Cardiac muscle cell (in vitro differentiated cells and primary cell): ENCODE measurements around the gene SGSH. TPM values are rescaled to one million over a fixed set of nuclear protein-coding genes. Genes with fewer than 3 reads are reported as not detected.

ENCODE experiments used
- DNase-seq, 2 donors: peaks; one replicate each; pipeline versions ENCODE4 v3.0.0 to v3.0.0-alpha.2; 2010 to 2017; ENCODE audit warnings: low read depth in 1 of 2, low spot score in 1 of 2
- H3K27ac ChIP-seq: fragments of 200-600 bp; sonication (generic); 2 replicates; pipeline ENCODE4 v1.5.1; 2016
- H3K27me3 ChIP-seq: fragments of 200-600 bp; sonication (generic); 2 replicates; pipeline ENCODE4 v1.6.0; 2016; ENCODE audit warnings: control low read depth
- H3K36me3 ChIP-seq: fragments of 200-600 bp; sonication (generic); 2 replicates; pipeline ENCODE4 v1.5.1; 2016; ENCODE audit warnings: control low read depth
- H3K4me1 ChIP-seq: fragments of 200-600 bp; sonication (generic); 2 replicates; pipeline ENCODE4 v1.8.1; 2017; ENCODE audit warnings: low read depth, mild to moderate bottlenecking, mixed run types
- H3K4me3 ChIP-seq: fragments of 200-600 bp; sonication (generic); 2 replicates; pipeline ENCODE4 v1.5.1; 2016; ENCODE audit warnings: mild to moderate bottlenecking
- H3K9me3 ChIP-seq: fragments of 200-600 bp; sonication (generic); 2 replicates; pipeline ENCODE4 v1.5.1; 2017; ENCODE audit warnings: low read depth, mild to moderate bottlenecking, control low read depth
- CTCF ChIP-seq: IDR thresholded peaks from 2 replicates; pipeline ENCODE4 v1.5.1; 2012; ENCODE audit warnings: low read depth, mild to moderate bottlenecking, low read length
- polyA plus RNA-seq: library from polyadenylated mRNA; unstranded; fragments of >200 nt; fragmentation: Nextera tagmentation; extraction: Ambion mirVana; gene quantifications from 2 replicates; pipeline ENCODE4 v1.2.1, GENCODE V29; 2016
- total RNA-seq: library from RNA; depleted of rRNA; stranded (reverse); fragments of >200 nt; gene quantifications from 2 replicates; pipeline ENCODE4 v1.2.3, GENCODE V29; 2016

The SGSH gene
- total and polyA plus RNA-seq, 2 experiments from 2014 or later = 56.6 to 63.2 TPM

- Histone ChIP-seq H3K36me3 (no peaks in the 10 kb centered on the region), H3K27ac (no peak overlapping the region), H3K27me3 (no peaks in the 10 kb centered on the region), H3K4me1 (no peaks in the 10 kb centered on the region), H3K9me3 (no peaks in the 10 kb centered on the region), H3K4me3 (no peak overlapping the region)
- peak in 1 of 2 donors; percentile 55 for DNase-seq
- TF ChIP-seq CTCF = no peak
Observed at GRCh38 chr17:80163336-80163735, 56.8 kb downstream of the SGSH start.

- Histone ChIP-seq H3K9me3 (no peaks in the 10 kb centered on the region), H3K27ac (no peak overlapping the region), H3K36me3 (no peaks in the 10 kb centered on the region), H3K4me1 (no peaks in the 10 kb centered on the region), H3K27me3 (no peaks in the 10 kb centered on the region), H3K4me3 (no peak overlapping the region)
- no peak for TF ChIP-seq CTCF
- no peak for DNase-seq
Observed at GRCh38 chr17:80160536-80160935, 59.6 kb downstream of the SGSH start.

Other genes starting within 250 kb of the SGSH start
- 30.3 and 37.5 TPM in 2 replicates for gene TBC1D16, start 184.5 kb downstream of the SGSH start, total RNA-seq
- gene TBC1D16, start 184.5 kb downstream of the SGSH start, polyA plus RNA-seq = 13.0 and 22.1 TPM in 2 replicates
- 8.0 and 11.3 TPM in 2 replicates for gene CCDC40, start 183.7 kb downstream of the SGSH start, total RNA-seq
- gene CCDC40, start 183.7 kb downstream of the SGSH start, polyA plus RNA-seq = 12.2 and 16.0 TPM in 2 replicates
- gene GAA, start 118.8 kb downstream of the SGSH start, total RNA-seq = 80.3 and 150 TPM in 2 replicates
- gene GAA, start 118.8 kb downstream of the SGSH start, polyA plus RNA-seq = 72.7 and 84.9 TPM in 2 replicates
- 124 and 131 TPM in 2 replicates for gene EIF4A3, start 73.2 kb downstream of the SGSH start, total RNA-seq
- gene EIF4A3, start 73.2 kb downstream of the SGSH start, polyA plus RNA-seq = 126 and 143 TPM in 2 replicates
- gene CARD14, start 50.3 kb downstream of the SGSH start, total RNA-seq = 2.9 TPM in 1 of 2 replicates, not detected in the other
- gene CARD14, start 50.3 kb downstream of the SGSH start, polyA plus RNA-seq = 1.5 and 2.7 TPM in 2 replicates
- 42.5 and 46.8 TPM in 2 replicates for gene SLC26A11, start 94 bp upstream of the SGSH start, total RNA-seq
- gene SLC26A11, start 94 bp upstream of the SGSH start, polyA plus RNA-seq = 39.0 and 56.2 TPM in 2 replicates
- 12.8 and 24.9 TPM in 2 replicates for gene RNF213, start 40.5 kb upstream of the SGSH start, total RNA-seq
- gene RNF213, start 40.5 kb upstream of the SGSH start, polyA plus RNA-seq = 11.5 and 14.5 TPM in 2 replicates
- 31.7 and 35.4 TPM in 2 replicates for gene ENDOV, start 194.8 kb upstream of the SGSH start, total RNA-seq
- 38.0 and 46.9 TPM in 2 replicates for gene ENDOV, start 194.8 kb upstream of the SGSH start, polyA plus RNA-seq